NCI-H1048 (cell line): Measurements from ENCODE around the gene WDR90.

Experiments
- DNase-seq: peaks from one replicate; lab custom pipeline; 2025; lab: John Stamatoyannopoulos, UW

Gene WDR90

DNA sequence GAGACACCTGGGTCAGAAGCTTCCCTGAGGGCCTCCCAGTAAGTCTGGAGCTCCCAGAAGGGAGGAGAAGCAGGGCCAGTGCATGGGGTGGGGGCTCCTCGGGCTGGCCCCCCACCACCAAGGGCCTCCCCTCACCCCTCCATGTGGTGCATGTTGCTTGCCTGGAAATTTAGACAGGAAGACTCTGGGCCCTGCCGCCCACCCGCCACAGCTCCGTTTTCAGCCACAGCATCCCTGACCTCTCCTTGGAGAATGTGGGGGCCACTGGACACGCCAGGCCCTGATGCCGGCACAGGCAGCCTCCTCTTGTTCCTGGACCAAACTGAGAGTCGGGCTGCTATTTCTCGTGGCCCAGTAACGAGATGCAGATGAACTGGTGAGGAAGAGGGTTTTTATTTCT, 10.3 kb upstream of the WDR90 start:
- no peak for DNase-seq

- DNase-seq, result no peak
Measured at GRCh38 chr16:640614-641013, 8.6 kb upstream of the WDR90 start.

DNA sequence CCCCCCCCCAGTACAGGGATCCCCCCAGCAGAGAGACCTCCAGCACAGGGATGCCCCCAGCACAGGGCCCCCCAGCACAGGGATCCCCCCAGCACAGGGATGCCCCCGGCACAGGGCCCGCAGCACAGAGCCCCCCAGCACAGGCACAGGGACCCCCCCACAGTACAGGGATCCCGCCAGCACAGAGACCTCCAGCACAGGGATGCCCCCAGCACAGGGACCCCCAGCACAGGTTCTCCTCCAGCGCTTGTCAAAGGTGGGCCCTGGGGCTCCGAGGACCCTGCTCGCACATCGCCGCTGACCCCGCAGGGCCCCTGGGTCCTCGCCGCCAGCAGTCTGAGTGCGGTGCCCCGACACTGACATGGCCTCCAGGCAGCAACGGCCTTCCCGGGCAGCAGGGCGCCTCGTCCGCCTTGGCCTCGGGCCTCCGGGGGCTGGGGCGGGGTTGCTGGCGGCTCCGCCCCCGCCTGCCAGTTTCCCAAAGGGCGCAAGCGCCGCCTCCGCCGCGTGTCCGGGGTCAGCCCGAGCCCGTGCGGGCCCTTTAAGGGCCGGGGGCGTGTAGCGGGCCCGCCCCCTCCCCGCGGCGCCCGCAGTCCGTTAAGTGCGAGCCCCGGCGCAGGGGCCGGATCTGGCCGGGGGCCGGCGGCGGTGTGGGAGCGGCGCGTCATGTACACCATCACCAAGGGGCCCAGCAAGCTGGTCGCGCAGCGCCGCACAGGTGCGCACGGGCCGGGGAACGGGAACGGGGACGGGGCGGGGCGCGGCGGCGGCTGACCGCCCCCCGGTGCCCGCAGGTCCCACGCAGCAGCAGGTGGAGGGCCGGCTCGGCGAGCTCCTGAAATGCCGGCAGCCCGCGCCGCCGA, 7.6 kb upstream of the WDR90 start, which contains the start of gene MCRIP2:
TSS of gene MCRIP2 (plus strand) at position 503 of the 863 bp plus-strand sequence. CDS start at position 667, 164 bp downstream.
- DNase-seq, result no peak

DNA sequence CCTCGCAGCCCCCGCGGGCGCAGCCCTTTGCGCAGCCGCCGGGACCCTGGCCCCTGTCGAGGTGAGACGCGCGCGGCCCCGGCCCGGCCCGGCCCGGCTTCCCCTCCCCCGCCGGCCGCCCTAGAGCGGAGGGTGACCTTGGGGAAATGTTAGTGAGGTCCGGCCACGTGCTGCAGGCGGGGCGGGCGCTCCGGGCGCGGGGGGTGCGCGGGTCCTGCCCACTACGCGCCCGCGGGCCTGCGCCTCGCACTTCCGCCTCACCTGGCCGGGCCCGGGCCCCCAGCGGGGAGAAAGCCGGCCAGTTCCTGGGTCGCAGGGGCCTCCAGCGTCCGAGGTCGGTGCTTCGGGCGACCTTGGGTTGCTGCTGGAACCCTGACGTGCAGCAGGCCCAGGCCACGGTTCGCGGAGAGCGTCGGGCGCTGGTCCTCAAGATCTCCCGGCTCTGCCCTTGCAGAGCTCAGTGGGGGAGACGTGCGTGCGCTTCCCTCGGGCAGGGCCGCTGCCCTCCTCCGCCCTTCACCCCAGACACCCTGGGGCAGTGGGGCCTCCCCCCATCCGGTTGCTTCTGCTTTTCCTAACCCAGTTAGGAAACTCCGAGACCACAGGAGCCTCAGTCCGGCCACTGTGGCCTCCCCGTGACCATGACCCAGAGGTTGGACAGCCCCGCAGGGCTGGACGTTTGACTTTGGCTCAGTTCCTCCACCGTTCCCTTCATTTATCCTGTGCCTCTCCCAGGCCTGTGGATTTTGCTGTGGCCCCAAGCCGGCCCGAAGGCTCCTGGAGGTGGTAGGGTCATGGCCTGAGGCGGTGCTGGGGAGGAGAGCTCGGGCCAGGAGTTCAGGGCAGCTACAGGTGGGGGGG, 6.7 kb upstream of the WDR90 start:
- no peak for DNase-seq

DNA sequence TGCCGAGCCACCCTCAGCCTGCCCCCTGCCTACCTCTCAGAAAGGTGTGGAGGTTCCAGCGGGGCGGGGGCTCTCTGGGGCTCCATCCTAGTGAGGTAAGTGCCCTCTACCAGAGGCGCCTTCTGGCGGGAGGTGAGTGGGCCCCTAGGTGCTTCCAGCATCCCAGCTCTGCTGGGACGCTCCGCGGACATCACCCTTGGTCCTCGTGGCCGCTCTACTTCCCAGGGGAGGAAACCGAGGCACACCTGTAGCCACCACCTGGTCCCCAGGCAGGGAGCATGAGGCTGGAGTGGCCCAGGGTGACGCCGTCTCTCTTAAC, 6.2 kb upstream of the WDR90 start:
- DNase-seq, result no peak

DNA sequence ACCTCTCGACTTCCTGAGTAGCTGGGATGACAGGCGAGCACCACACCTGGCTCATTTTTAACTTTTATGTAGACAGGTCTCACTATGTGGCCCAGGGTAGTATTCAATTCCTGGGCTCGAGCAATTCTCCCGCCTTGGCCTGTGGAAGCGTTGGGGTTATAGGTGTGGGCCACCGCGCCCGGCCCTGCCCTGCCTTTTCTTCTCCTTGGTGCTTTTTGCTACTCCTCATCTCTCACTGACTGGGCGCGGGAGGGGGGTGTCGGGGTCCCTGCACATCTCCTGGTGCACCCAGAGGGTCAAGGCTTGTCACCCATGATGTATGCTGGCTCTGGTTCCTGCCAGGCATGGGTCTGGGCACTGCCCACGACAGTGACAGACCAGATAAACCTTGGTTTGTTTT, 4.6 kb upstream of the WDR90 start:
- no peak for DNase-seq

DNA sequence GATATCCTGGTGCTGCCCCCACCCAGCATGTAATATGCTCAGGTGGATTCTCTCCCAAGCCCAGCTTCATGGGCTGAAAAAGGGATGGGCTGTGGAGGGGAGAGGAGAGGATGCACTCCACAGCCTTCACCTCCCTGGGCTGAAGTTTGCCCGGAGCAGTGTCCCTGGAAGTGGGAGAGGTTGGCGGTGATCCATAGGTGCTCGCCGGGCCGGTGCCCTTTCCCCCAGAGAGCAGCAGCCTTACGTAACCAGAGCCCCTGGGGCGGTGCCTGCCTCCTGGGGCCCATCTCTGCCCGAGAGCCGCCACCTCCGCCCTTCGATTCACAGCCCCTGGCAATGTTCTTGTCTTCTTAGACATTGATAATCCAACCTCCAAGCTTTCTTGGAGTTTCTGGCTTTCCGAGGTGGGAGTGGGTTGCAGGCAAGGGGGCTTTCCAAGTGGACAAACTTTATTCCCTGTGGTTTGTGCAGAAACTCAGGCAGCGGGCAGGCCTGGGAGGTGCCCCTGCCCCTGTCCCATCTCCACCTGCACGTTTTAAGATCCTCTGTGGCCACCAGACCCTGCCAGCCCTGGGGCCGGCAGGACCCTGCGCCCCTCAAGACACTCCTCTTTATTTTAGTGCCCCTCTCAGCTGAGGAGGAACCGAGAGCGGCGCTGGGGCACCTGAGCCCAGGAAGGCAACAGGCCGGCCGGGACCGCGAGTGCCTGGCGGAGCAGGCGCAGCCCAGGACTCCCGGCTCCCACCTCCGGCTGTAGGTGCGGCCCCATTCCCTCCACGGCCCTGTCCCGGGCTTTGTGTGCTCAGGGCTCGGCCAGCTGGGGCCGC, 3.1 kb upstream of the WDR90 start:
- DNase-seq, result no peak

DNA sequence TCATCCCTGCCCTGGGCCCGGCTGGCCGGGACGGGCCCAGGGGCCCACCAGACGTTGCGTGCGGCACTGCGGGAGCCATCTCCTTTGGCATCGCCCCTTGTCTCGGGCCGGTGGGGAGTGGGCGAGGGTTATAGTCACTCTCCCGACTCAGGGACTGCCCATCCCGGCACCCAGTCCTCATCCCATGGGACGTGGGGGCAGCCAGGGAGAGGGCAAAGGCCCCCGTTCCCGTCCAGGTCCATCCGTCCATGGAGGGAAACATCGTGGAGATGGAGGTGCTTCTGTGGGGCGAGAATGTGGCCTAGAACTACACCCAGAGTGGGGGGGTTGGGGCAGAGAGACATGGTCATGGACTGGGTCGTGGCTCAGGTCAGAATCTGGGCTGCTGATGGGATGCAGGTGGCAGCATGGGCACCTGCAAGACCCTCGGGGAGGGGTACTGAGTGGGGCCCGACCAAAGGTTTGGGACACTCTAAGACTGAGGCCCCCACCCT, 2.4 kb upstream of the WDR90 start:
- no peak for DNase-seq

- no peak for DNase-seq
Measured at GRCh38 chr16:647173-647902, 1.8 kb upstream of the WDR90 start.

DNA sequence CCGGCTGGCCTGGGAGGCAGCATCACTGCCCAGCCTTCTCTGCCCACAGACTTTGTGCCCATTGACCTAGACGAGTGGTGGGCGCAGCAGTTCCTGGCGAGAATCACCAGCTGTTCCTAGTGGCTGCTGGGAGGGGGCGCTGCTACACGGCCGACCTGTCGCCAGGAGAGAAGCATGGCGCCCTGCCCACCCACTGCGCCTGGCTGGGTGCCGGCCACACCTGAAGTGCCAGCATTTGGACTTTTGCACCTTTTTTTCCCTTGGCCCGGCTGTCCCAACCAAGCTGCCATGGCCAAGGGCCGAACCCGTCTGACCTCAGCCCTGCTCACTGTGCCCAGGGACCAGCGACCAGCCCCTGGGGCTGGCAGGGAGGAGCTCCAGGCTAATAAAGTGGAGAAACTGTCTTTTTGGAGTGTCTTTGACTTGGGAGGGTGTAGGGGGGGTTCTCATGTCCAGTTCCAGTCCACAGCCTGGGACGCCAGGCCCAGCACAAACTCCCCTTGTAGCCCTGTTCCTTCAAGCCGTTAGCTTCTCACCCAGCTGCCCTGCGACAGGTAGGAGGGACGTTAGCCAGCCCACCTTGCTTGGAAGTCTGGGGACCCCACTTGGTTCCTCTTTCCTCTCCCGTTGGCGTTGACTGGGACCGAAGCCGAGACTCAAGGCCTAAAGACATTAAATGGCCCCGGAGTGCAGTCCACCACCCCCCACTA, 939 bp upstream of the WDR90 start:
- DNase-seq, result no peak

DNA sequence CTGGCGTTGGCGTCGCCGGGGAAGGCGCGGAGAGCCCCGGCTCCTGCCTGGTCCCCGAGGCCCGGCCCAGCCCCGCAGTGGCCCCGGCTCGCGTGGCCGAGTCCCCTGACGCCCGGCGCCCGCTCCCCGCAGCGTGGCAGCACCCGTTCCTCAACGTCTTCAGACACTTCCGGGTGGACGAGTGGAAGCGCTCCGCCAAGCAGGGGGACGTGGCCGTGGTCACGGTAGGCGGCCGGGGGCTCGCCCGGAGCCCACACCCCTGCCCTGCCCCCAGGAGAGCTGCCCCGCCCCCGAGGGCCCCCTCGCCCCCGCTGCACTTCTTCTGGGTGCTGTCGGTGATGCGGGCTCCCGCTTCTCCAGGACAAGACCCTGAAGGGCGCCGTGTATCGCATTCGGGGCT, 466 bp downstream of the WDR90 start:
- no peak for DNase-seq

GRCh38 chr16:651844-652243, 2.7 kb downstream of the WDR90 start:
- DNase-seq, result no peak

DNA sequence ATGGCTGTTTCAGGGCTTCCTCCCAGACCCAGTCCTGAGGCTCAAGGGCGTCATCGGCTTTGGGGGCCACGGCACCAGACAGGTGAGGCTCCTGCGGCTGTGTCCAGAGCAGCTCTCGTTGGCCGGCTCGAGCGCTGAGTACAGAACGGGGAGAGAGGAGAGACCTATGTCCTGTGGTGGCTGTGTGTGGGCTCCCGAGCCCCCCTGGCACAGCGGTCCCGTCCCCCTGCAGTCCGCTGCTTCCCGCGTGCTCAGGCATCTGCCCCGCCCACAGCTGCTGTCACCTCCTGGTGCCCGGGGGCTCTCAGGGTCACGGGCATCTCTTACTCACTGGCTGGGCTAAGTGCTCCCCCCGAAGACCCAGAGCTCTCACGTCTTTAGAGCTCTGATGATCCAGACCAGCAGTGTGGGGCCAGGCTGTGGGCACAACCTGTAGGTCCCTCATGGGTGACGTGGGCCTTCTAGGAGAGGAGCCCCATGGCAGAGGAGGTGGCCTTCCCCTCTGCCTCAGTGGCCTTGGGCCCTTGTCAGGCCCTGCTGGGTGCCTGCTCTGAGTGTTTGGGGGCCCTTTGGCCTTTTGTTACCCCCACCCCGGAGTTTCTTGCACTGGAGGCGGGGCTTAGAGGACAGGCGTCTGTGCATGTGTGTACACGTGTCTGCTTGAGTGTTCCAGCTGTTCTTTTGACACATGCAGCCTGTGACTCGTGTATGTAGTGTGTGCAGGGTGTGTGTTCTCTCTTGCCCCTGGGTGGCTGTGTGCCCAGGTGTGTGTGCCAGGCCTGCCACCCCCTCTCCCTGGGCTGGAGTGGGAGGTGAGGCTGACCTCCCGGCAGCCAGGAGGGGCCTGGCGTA, 3.5 kb downstream of the WDR90 start:
- no peak for DNase-seq

GRCh38 chr16:654034-654433, 4.9 kb downstream of the WDR90 start:
- no peak for DNase-seq

DNA sequence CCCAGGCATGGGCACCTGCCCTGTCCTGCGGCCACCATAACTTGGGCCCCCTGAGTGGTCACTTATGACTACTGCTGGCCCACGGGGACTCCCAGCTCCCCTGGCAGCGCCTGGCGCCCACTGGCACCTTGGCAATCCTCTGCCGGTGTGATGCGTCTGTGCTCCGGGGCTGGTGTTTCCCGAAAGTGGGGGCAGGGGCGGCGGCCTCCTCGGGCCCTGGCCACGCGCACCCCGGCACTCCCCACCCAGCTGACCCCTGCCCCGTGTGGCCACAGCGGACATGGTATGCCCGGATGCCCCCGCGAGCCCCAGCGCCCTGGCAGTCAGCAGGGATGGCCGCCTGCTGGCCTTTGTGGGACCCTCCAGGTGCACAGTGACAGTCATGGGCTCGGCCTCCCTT, 8.3 kb downstream of the WDR90 start:
- no peak for DNase-seq

- DNase-seq, result no peak
Measured at GRCh38 chr16:658679-659571, 9.8 kb downstream of the WDR90 start.

- DNase-seq, result no peak
Measured at GRCh38 chr16:659618-660017, 10.5 kb downstream of the WDR90 start.

DNA sequence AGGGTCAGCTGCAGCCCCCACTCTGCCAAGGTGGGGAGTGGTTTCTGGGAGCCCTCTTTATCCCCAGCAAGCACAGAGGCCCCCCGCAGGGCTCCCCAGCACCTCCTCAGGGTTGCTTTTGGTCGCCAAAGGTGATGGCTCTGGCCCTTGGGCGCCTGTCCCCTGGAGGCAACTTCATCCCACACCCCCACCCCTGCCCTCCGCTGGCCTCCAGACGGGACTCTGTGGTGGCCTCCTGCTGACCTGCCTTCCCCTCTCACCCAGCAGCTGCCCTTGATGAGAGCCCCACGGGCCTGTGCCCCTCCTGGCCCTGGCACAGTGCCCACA, 10.9 kb downstream of the WDR90 start:
- no peak for DNase-seq
